Measurements from ENCODE around the gene PIGV.

DNA sequence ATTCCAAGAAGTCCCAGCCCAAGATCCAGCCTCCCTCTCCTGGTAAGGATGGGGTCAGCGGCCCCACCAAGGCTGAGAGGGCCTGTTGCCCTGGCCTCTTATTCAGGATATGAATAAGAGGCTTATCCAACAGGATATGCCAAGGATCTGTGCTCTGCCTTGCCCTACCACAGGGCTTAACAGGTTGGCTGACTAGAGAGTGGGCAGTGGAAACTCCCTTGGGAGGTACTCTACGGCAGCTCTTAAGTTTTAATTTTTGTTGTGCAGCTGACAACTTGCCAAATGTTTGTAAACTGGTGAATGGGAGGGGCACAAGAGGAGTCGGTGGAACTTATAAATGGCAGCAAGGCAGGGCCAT is 16.5 kb upstream of the PIGV start:
- no peak for TF ChIP-seq POLR2A (IDR thresholded peaks at IDR 0.05)
- TF ChIP-seq, protein P1, sequence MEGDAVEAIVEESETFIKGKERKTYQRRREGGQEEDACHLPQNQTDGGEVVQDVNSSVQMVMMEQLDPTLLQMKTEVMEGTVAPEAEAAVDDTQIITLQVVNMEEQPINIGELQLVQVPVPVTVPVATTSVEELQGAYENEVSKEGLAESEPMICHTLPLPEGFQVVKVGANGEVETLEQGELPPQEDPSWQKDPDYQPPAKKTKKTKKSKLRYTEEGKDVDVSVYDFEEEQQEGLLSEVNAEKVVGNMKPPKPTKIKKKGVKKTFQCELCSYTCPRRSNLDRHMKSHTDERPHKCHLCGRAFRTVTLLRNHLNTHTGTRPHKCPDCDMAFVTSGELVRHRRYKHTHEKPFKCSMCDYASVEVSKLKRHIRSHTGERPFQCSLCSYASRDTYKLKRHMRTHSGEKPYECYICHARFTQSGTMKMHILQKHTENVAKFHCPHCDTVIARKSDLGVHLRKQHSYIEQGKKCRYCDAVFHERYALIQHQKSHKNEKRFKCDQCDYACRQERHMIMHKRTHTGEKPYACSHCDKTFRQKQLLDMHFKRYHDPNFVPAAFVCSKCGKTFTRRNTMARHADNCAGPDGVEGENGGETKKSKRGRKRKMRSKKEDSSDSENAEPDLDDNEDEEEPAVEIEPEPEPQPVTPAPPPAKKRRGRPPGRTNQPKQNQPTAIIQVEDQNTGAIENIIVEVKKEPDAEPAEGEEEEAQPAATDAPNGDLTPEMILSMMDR (IDR thresholded peaks at IDR 0.05) = no peak
